Mesendoderm (in vitro differentiated cells): ENCODE measurements around the gene FAM50A.

Experiments used
- DNase-seq: peaks from one replicate; pipeline ENCODE4 v3.0.0; 2013
- H2AK5ac ChIP-seq: 2 replicates; pipeline ENCODE4 v1.6.1; 2013; ENCODE audit warnings: low read length, inconsistent platforms
- H2BK120ac ChIP-seq: 2 replicates; pipeline ENCODE4 v1.6.1; 2013; ENCODE audit warnings: low read depth, mild to moderate bottlenecking, low read length, moderate library complexity, mixed read lengths
- H2BK15ac ChIP-seq: replicated peaks from 2 replicates; pipeline ENCODE4 v1.6.1; 2013; ENCODE audit warnings: low read depth, mild to moderate bottlenecking, moderate library complexity
- H2BK5ac ChIP-seq: 2 replicates; pipeline ENCODE4 v1.6.1; 2013; ENCODE audit warnings: low read length, inconsistent platforms
- H3K18ac ChIP-seq: 2 replicates; pipeline ENCODE4 v1.6.1; 2013; ENCODE audit warnings: mild to moderate bottlenecking, low read length, mixed read lengths
- H3K23ac ChIP-seq: one replicate; pipeline ENCODE4 v1.6.1; 2013; ENCODE audit warnings: low read length
- H3K27ac ChIP-seq: 2 replicates; pipeline ENCODE4 v1.5.1; 2013; ENCODE audit warnings: low read depth, mild to moderate bottlenecking, inconsistent platforms, low read length, moderate library complexity
- H3K27me3 ChIP-seq: 2 replicates; pipeline ENCODE4 v1.6.1; 2013; ENCODE audit warnings: low read length, control low read depth, mild to moderate bottlenecking, inconsistent platforms; ENCODE audit not compliant: insufficient read depth, poor library complexity
- H3K36me3 ChIP-seq: 2 replicates; pipeline ENCODE4 v1.6.1; 2013; ENCODE audit warnings: low read length, inconsistent platforms; ENCODE audit not compliant: control insufficient read depth, insufficient read depth
- H3K4ac ChIP-seq: one replicate; pipeline ENCODE4 v1.6.1; 2013; ENCODE audit warnings: low read depth, mild to moderate bottlenecking, low read length, moderate library complexity
- H3K4me1 ChIP-seq: 2 replicates; pipeline ENCODE4 v1.6.1; 2013; ENCODE audit warnings: low read depth, low read length, inconsistent platforms; ENCODE audit not compliant: control insufficient read depth
- H3K4me2 ChIP-seq: 2 replicates; pipeline ENCODE4 v1.6.1; 2013; ENCODE audit warnings: low read length
- H3K4me3 ChIP-seq: 2 replicates; pipeline ENCODE4 v1.5.1; 2013; ENCODE audit warnings: mild to moderate bottlenecking, low read length
- H3K56ac ChIP-seq: one replicate; pipeline ENCODE4 v1.6.1; 2013; ENCODE audit warnings: low read length
- H3K79me1 ChIP-seq: 2 replicates; pipeline ENCODE4 v1.6.1; 2013; ENCODE audit warnings: low read length, inconsistent platforms
- H3K79me2 ChIP-seq: 2 replicates; pipeline ENCODE4 v1.6.1; 2013; ENCODE audit warnings: mild to moderate bottlenecking, low read length; ENCODE audit not compliant: control insufficient read depth, insufficient read depth
- H3K9ac ChIP-seq: 2 replicates; pipeline ENCODE4 v1.6.1; 2013; ENCODE audit warnings: low read length, inconsistent platforms
- H4K5ac ChIP-seq: one replicate; pipeline ENCODE4 v1.6.1; 2013; ENCODE audit warnings: low read length
- H4K8ac ChIP-seq: one replicate; pipeline ENCODE4 v1.6.1; 2013; ENCODE audit warnings: low read depth, mild to moderate bottlenecking, control low read depth, low read length, moderate library complexity
- WGBS: extraction: QIAGEN DNeasy Blood & Tissue Kit; methylation state at CpG from one replicate; pipeline ENCODE4 v1.1.7; 2013; ENCODE audit warnings: low lambda C conversion rate, missing lambda C conversion rate; ENCODE audit not compliant: insufficient coverage; ENCODE audit errors: extremely low coverage; 5-methylcytosine and 5-hydroxymethylcytosine counted together

The FAM50A gene

GRCh38 chrX:154445776-154446175 is 1.8 kb downstream of the FAM50A start:
- H3K27me3 ChIP-seq, result no peaks in the 10 kb centered on the region
- no peak overlapping the region for H3K4me3 ChIP-seq
- H3K36me3 ChIP-seq, result no peaks in the 10 kb centered on the region
- no peak overlapping the region for H3K9ac ChIP-seq
- H3K18ac ChIP-seq, result no peak overlapping the region
- no peak overlapping the region for H2AK5ac ChIP-seq
- H3K4me1 ChIP-seq, result no peaks in the 10 kb centered on the region
- no peak overlapping the region for H2BK5ac ChIP-seq
- no peak overlapping the region for H3K4me2 ChIP-seq
- H3K56ac ChIP-seq, result no peak overlapping the region
- H2BK120ac ChIP-seq, result no peak overlapping the region
- H4K8ac ChIP-seq, result no peak overlapping the region
- no peak overlapping the region for H3K27ac ChIP-seq
- H3K79me1 ChIP-seq, result no peaks in the 10 kb centered on the region
- no peak overlapping the region for H3K23ac ChIP-seq
- DNase-seq, result no peak
- H3K4ac ChIP-seq, result no peak overlapping the region
- no peaks in the 10 kb centered on the region for H3K79me2 ChIP-seq
- WGBS, result no CpG with 5 or more reads among the region's 16 CpGs
- no peak overlapping the region for H4K5ac ChIP-seq
- H2BK15ac ChIP-seq, result no peak overlapping the region

GRCh38 chrX:154446430-154446829 is 2.5 kb downstream of the FAM50A start:
- H4K8ac ChIP-seq, result no peak overlapping the region
- no peak overlapping the region for H3K18ac ChIP-seq
- H3K23ac ChIP-seq, result no peak overlapping the region
- no peak overlapping the region for H2AK5ac ChIP-seq
- no CpG with 5 or more reads among the region's 12 CpGs for WGBS
- no peak overlapping the region for H3K27ac ChIP-seq
- no peak overlapping the region for H2BK5ac ChIP-seq
- no peak overlapping the region for H3K56ac ChIP-seq
- H3K4me2 ChIP-seq, result no peak overlapping the region
- DNase-seq, result no peak
- H4K5ac ChIP-seq, result no peak overlapping the region
- H2BK120ac ChIP-seq, result no peak overlapping the region
- no peaks in the 10 kb centered on the region for H3K79me2 ChIP-seq
- no peak overlapping the region for H3K9ac ChIP-seq
- H3K79me1 ChIP-seq, result no peaks in the 10 kb centered on the region
- H3K27me3 ChIP-seq, result no peaks in the 10 kb centered on the region
- H3K4me3 ChIP-seq, result no peak overlapping the region
- H3K4me1 ChIP-seq, result no peaks in the 10 kb centered on the region
- H3K36me3 ChIP-seq, result no peaks in the 10 kb centered on the region
- no peak overlapping the region for H2BK15ac ChIP-seq
- no peak overlapping the region for H3K4ac ChIP-seq

GRCh38 chrX:154448484-154448883 is 4.5 kb downstream of the FAM50A start:
- Histone ChIP-seq H3K36me3 (no peaks in the 10 kb centered on the region), H3K18ac (no peak overlapping the region), H3K4me2 (no peak overlapping the region), H4K8ac (no peak overlapping the region), H3K27me3 (no peaks in the 10 kb centered on the region), H2BK120ac (no peak overlapping the region), H3K79me2 (no peaks in the 10 kb centered on the region), H3K27ac (no peak overlapping the region), H2AK5ac (no peak overlapping the region), H3K23ac (no peak overlapping the region), H3K9ac (no peak overlapping the region), H4K5ac (no peak overlapping the region), H3K56ac (no peak overlapping the region), H3K79me1 (no peaks in the 10 kb centered on the region), H3K4ac (no peak overlapping the region), H3K4me3 (no peak overlapping the region), H2BK5ac (no peak overlapping the region), H3K4me1 (no peaks in the 10 kb centered on the region), H2BK15ac (no peak overlapping the region)
- WGBS, result no CpG with 5 or more reads among the region's 14 CpGs
- DNase-seq, result no peak

- no peaks in the 10 kb centered on the region for H3K27me3 ChIP-seq
- no peaks in the 10 kb centered on the region for H3K79me1 ChIP-seq
- no peak overlapping the region for H3K9ac ChIP-seq
- H3K4ac ChIP-seq, result no peak overlapping the region
- no peak overlapping the region for H3K27ac ChIP-seq
- no peak overlapping the region for H2BK120ac ChIP-seq
- no peak for DNase-seq
- no peak overlapping the region for H3K56ac ChIP-seq
- H3K23ac ChIP-seq, result no peak overlapping the region
- H4K8ac ChIP-seq, result no peak overlapping the region
- no peak overlapping the region for H3K18ac ChIP-seq
- no peak overlapping the region for H2AK5ac ChIP-seq
- no peaks in the 10 kb centered on the region for H3K79me2 ChIP-seq
- H3K4me1 ChIP-seq, result no peaks in the 10 kb centered on the region
- no peaks in the 10 kb centered on the region for H3K36me3 ChIP-seq
- no peak overlapping the region for H2BK15ac ChIP-seq
- no peak overlapping the region for H4K5ac ChIP-seq
- no CpG with 5 or more reads among the region's 18 CpGs for WGBS
- H3K4me2 ChIP-seq, result no peak overlapping the region
- H3K4me3 ChIP-seq, result no peak overlapping the region
- no peak overlapping the region for H2BK5ac ChIP-seq
Measured at GRCh38 chrX:154449618-154450017, 5.7 kb downstream of the FAM50A start.

GRCh38 chrX:154450312-154450711 is 6.4 kb downstream of the FAM50A start:
- H2BK15ac ChIP-seq, result no peak overlapping the region
- H2BK120ac ChIP-seq, result no peak overlapping the region
- H3K36me3 ChIP-seq, result no peaks in the 10 kb centered on the region
- H3K79me1 ChIP-seq, result no peaks in the 10 kb centered on the region
- no peak overlapping the region for H2AK5ac ChIP-seq
- H4K8ac ChIP-seq, result no peak overlapping the region
- no peaks in the 10 kb centered on the region for H3K79me2 ChIP-seq
- no peak overlapping the region for H3K4ac ChIP-seq
- no peak overlapping the region for H3K9ac ChIP-seq
- H3K27me3 ChIP-seq, result no peaks in the 10 kb centered on the region
- DNase-seq, result no peak
- H4K5ac ChIP-seq, result no peak overlapping the region
- no peak overlapping the region for H2BK5ac ChIP-seq
- no peak overlapping the region for H3K18ac ChIP-seq
- no peak overlapping the region for H3K27ac ChIP-seq
- WGBS, result no CpG with 5 or more reads among the region's 17 CpGs
- no peak overlapping the region for H3K56ac ChIP-seq
- no peaks in the 10 kb centered on the region for H3K4me1 ChIP-seq
- H3K23ac ChIP-seq, result no peak overlapping the region
- H3K4me2 ChIP-seq, result no peak overlapping the region
- no peak overlapping the region for H3K4me3 ChIP-seq

GRCh38 chrX:154452823-154453222 is 8.9 kb downstream of the FAM50A start:
- Histone ChIP-seq H3K4me1 (no peaks in the 10 kb centered on the region), H3K4me2 (no peak overlapping the region), H3K4ac (no peak overlapping the region), H3K36me3 (no peaks in the 10 kb centered on the region), H3K27ac (no peak overlapping the region), H3K27me3 (no peaks in the 10 kb centered on the region), H4K5ac (no peak overlapping the region), H2BK15ac (no peak overlapping the region), H3K79me2 (no peaks in the 10 kb centered on the region), H3K56ac (no peak overlapping the region), H2BK120ac (no peak overlapping the region), H3K4me3 (no peak overlapping the region), H3K18ac (no peak overlapping the region), H4K8ac (no peak overlapping the region), H3K79me1 (no peaks in the 10 kb centered on the region), H3K23ac (no peak overlapping the region), H2BK5ac (no peak overlapping the region), H3K9ac (no peak overlapping the region), H2AK5ac (no peak overlapping the region)
- WGBS, result no CpG with 5 or more reads among the region's 9 CpGs
- no peak for DNase-seq
